ENCODE data around the gene SLC24A3.
"Not testable (repeated sequence)": the region's sequence is repeated elsewhere in the genome, so short reads cannot be mapped to it uniquely, and the experiment has no call there.

SLC24A3 gene

DNA sequence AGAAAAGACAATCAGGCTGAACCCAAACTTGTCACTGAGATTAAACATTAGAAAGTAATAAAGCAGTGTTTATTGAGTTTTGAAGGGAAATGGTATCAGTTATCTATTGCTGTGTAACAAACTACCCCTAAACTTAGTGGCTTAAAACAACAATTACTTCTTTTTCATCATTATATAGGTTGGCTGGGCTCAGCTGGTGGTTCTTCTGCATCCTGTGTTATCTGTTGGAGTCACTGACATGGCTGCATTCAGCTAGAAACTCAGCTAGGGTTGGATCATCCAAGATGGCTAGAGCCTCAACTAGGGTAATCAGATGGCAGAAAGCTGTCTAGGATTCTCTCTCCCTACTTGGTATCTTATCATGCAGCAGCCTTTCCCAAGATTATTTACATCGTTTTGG lies 533.1 kb downstream of the SLC24A3 start:
- no peak for DNase-seq (ENCODE audit: low spot score)

GRCh38 chr20:19746396-19746795 lies 534.0 kb downstream of the SLC24A3 start:
- DNase-seq (ENCODE audit: low spot score), result no peak

GRCh38 chr20:19747903-19748302 lies 535.5 kb downstream of the SLC24A3 start:
- DNase-seq (ENCODE audit: low spot score), result no peak

DNA sequence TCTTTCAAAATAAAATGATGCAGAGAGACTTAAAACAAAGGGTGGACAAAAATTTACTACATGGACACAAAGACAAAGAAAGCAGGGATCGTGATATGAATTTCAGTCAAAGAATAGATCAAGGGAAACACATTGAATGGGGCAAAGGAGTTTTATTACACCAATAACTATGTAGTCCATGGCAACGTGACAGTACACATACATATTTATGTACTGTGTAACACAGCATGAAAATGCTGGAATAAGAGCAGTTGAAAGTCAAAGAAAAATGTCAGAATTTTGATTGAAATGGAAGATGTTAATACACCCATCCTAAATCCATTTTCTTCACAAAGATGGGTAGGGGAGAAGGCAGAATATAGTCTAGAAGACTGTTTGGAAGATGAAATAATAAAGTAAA lies 536.2 kb downstream of the SLC24A3 start:
- no peak for DNase-seq (ENCODE audit: low spot score)

- DNase-seq (ENCODE audit: low spot score), result no peak
Observed at GRCh38 chr20:19749618-19750071, 537.2 kb downstream of the SLC24A3 start.

DNA sequence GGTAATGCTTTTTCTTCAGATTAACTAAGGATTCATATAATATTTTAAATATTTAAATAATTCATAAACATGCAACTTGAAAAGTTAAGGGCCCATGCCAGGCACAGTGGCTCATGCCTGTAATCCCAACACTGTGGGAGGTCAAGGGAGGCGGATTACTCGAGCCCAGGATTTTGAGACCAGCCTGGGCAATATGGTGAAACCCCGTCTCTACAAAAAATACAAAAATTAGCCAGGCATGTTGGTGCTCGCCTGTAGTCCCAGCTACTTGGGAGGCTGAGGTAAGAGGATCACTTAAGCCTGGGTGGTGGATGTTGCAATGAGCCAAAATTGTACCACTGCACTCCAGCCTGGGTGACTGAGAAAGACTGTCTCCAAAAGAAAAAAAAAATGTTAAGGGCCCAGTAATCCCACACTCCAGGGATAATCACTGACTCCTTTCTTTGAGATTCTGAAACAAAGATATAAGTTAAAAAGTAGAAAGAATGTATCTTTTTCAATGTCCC lies 537.7 kb downstream of the SLC24A3 start:
- no peak for DNase-seq (ENCODE audit: low spot score)

GRCh38 chr20:19750907-19751636 lies 538.6 kb downstream of the SLC24A3 start:
- no peak for DNase-seq (ENCODE audit: low spot score)

GRCh38 chr20:19754201-19754600 lies 541.8 kb downstream of the SLC24A3 start:
- not testable (repeated sequence) for DNase-seq (ENCODE audit: low spot score)

DNA sequence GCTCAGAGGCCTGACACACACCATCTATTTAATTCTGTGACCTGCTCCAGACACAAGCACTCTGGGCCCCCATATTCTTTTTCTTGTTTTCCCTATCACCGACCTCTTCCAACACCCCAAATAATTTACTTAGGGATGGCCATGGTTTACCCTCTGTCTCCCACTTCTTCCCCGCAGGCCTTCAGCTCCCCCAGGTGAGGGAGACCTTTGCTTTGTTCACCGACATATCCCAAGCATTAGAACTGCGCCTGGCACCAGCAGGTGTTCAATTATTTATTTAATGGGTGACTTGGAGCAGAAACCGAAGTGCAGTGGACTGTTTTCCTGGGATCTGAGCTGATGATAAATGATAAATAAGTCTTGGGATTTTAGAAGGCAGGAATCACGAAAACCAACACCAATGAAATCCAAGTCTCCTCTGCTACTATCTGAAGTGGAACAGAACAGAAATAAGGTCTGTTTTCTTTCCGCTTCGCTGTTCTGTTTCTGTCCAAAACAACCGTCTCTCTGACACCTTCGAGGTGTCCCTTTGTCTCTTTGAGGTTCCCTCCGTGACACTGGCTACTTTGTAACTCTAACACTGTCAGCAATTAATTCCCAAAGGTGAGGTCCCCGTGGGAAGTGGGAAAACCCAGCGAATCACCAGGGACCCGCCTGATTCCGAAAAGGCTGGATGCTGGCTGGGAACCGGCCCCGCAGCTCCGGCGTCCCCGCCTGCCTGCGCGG lies 544.5 kb downstream of the SLC24A3 start:
- no peak for DNase-seq (ENCODE audit: low spot score)

DNA sequence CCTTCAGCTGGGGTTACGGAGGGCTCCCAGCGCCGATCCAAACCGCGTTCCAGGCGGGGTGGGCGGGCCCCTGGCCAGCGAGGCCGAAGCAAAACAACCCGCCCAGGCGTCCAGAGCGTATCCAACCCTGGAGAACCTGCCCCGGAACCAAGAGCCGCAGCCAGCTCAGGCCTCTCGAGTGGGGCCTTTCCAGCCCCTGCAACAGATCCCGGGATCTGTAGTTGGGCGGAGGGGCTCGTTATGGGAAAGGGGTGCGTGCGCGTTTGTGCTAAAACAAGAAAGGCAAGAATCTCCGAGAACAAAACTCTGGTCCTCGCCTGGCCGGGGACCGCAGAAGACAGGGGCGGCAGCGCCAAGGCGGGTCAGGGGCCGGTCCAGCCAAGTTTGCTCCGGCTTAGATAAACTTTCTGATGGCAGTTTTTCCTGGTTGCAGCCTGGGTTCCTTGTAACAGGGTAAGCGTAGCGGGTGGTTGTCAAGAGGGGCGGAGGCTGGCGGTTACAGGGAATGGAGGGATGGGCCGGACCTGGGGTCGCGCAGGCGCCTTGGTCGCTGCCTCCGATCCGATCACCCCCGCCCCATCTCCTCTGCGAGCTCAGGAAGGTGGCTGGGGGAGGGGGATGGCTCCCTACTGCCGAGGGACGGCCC lies 545.2 kb downstream of the SLC24A3 start:
- DNase-seq (ENCODE audit: low spot score), result peak; percentile 97

DNA sequence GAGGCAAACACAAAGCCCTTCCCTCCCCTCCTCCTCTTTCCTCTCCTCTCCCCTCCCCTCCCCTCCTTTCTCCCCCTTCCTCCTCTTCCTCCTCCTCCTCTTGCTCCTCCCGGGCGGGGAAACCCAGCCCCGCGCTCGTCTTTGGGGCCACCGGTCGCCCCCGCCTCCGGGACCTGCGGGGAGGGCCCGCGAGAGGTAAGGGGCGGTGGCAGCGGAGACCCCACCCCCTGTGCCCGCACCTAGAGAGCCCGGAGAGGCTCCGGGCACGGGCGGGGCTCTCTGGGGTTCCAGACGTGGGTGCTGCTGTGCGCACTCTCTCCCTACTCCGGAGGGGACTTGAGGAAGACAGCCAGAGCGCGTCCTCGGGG lies 545.7 kb downstream of the SLC24A3 start, which contains the start of gene RIN2:
Gene RIN2, plus strand, starts transcription at position 126 of the 368 bp plus-strand sequence. CDS start 131,344 bp downstream, outside the sequence.
- no peak for DNase-seq (ENCODE audit: low spot score)

- peak; percentile 45 for DNase-seq (ENCODE audit: low spot score)
Observed at GRCh38 chr20:19758501-19759331, 546.3 kb downstream of the SLC24A3 start.

DNA sequence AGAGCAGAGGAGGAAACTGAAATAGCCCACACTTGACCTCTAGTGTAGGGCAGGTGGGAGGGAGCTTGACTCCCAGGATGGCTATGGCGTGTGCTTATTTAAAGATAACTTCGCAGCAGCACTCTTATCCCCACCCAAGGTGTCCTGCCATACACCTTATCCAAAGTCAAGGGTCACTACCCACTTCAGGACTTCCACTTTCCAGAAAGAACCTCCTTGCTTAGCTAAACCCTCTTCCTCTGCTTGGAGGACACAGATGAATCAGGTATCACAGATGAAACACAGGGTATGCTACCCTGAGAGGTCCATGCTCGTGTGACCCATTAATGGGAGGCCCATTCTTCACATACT lies 547.9 kb downstream of the SLC24A3 start:
- no peak for DNase-seq (ENCODE audit: low spot score)

- no peak for DNase-seq (ENCODE audit: low spot score)
Observed at GRCh38 chr20:19761326-19761725, 548.9 kb downstream of the SLC24A3 start.

DNA sequence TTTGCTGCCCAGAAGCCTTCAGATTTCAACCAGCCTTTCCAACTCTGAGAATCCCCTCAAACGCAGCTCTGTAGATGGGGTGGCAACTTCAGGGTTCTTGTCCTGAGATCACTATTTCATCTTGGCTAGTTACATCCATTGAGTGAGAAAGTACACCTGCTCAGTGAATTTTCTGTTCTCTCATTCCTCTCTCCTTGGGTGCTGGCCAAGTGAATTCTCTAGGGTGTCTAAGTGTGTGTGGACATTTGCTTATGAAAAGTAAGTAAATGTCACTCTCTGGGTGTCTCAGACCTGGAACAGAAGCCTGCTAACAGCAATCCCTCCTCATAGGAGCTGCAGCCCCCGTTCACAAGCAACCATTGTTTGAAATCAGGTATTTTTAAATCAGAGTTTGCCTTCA lies 549.4 kb downstream of the SLC24A3 start:
- no peak for DNase-seq (ENCODE audit: low spot score)

GRCh38 chr20:19764207-19764606 lies 551.8 kb downstream of the SLC24A3 start:
- DNase-seq (ENCODE audit: low spot score), result no peak

GRCh38 chr20:19765266-19765665 lies 552.8 kb downstream of the SLC24A3 start:
- DNase-seq (ENCODE audit: low spot score), result no peak

DNA sequence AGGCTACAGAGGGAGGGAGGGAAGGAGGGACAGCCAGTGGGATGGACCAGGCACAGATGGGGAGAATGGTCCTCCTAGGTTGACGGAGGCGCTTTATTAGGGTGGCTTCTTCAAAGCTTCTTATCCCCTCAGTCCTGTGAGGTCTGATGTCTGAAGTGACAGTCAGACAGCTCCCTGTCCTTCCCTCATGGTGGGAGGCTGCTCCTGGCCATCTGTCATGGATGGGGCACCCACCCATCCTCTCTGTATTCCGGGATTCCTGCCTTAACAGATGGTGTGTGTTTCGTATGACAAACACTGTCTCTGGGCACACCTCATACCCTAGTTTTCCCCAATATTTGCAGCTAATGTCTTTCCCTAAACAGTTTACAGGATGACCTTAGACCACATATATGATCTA lies 553.5 kb downstream of the SLC24A3 start:
- no peak for DNase-seq (ENCODE audit: low spot score)

DNA sequence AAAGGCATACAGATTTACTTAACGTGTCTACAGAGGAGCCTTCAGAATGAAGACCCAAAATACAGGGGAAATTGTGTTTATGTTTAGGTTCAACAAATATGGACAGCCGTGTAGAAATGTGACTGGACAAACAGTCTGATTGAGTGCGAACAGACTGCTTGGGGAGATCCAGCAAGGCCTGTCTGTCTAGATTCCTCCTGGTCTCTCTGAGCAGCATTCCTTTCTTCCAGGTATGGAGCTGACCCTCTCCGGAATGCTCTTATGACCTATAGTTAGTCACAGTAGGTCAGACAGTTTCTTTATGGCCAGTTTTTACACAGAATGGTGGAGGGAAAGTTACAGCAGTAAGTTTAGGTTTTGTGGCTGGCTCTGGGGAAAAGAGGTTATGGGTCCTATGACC lies 554.6 kb downstream of the SLC24A3 start:
- DNase-seq (ENCODE audit: low spot score), result no peak

DNA sequence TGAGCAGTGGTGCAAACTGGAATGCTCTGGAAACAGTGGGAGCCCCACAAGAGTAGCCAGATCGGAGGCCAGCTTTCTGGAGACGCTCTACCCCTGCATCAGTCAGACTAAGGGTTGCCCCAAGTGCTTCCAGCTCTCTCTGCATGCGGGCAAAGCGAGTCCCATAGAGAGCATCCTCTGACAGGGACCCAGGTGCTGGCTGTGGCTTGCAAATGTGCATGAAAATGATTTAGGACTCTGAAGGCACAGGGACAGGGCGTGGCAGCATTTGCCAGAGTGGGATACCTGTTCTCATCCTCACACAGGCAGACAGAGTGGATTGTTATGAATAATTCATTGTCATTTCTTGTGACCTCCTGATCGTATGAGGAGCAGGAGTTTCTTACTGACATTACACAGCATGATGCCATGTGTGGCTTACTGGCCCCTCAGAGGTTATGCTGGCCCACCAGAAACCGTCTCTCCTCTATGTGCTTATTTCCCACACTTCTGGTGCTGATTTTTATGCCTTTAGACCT lies 555.9 kb downstream of the SLC24A3 start:
- DNase-seq (ENCODE audit: low spot score), result no peak

GRCh38 chr20:19769507-19769906 lies 557.1 kb downstream of the SLC24A3 start:
- no peak for DNase-seq (ENCODE audit: low spot score)

GRCh38 chr20:19770375-19770774 lies 557.9 kb downstream of the SLC24A3 start:
- DNase-seq (ENCODE audit: low spot score), result no peak

Data from AG20443 (cell line).